Endothelial cell of umbilical vein (primary cell): ENCODE measurements around the gene CD81. TPM values are rescaled to one million over a fixed set of nuclear protein-coding genes. Genes with fewer than 3 reads are reported as not detected.

ENCODE experiments used
- BruUV-seq: library from RNA; stranded (reverse); fragments of 400-500 nt; replicated peaks from 2 replicates; lab custom pipeline; 2021; lab: Mats Ljungman, UMichigan
- CTCF ChIA-PET: fragments of 300-600, 350-600 bp; sonication (Branson Sonifier 250); formaldehyde crosslinking; loops from one replicate; lab custom pipeline; 2021; ENCODE audit warnings: antibody characterized with exemption, inconsistent platforms; lab: Charles Lee
- POLR2A ChIA-PET: fragments of 300-600, 350-600 bp; sonication (Branson Sonifier 250); formaldehyde crosslinking; loops from one replicate; lab custom pipeline; 2021; ENCODE audit warnings: antibody characterized with exemption, inconsistent platforms; lab: Charles Lee
- DNase-seq: peaks from one replicate; pipeline ENCODE4 v3.0.0-alpha.2; 2011; ENCODE audit warnings: low read depth, low spot score
- FAIRE-seq: peaks from 2 replicates; lab custom pipeline; 2011; peaks lifted over from hg19 to GRCh38; lab: Jason Lieb, UNC
- H2AFZ ChIP-seq: 2 replicates; pipeline ENCODE4 v1.6.0; 2012; ENCODE audit warnings: low read depth, low read length, control low read depth, inconsistent platforms
- H3K27ac ChIP-seq: 2 replicates; pipeline ENCODE4 v1.5.1; 2011; ENCODE audit warnings: low read depth, mild to moderate bottlenecking, control low read depth, low read length, moderate library complexity; ENCODE audit not compliant: insufficient read depth
- H3K27me3 ChIP-seq, 2 experiments: 2 replicates each; pipeline versions ENCODE4 v1.6.0 to v1.6.1; 2011; ENCODE audit warnings: low read length in 2 of 2, mixed read lengths in 1 of 2; ENCODE audit not compliant: control insufficient read depth in 2 of 2, insufficient read depth in 2 of 2
- H3K36me3 ChIP-seq, 2 experiments: 2 replicates in 1 of 2; 3 replicates in 1 of 2; pipeline ENCODE4 v1.5.1; 2011; ENCODE audit warnings: low read length in 2 of 2, mild to moderate bottlenecking in 1 of 2, moderate library complexity in 1 of 2; ENCODE audit not compliant: control insufficient read depth in 2 of 2, insufficient read depth in 2 of 2; ENCODE audit errors: extremely low read depth in 1 of 2
- H3K4me1 ChIP-seq: 3 replicates; pipeline ENCODE4 v1.5.1; 2011; ENCODE audit warnings: mild to moderate bottlenecking, low read length; ENCODE audit not compliant: control insufficient read depth, insufficient read depth; ENCODE audit errors: extremely low read depth
- H3K4me2 ChIP-seq: 2 replicates; pipeline ENCODE4 v1.6.1; 2011; ENCODE audit warnings: low read length, control low read depth, mixed read lengths; ENCODE audit not compliant: insufficient read depth
- H3K4me3 ChIP-seq, 3 experiments: fragments of 200-600 bp in 1 of 3; sonication (generic), shearing (Covaris generic) in 1 of 3; replicated peaks in 1 of 3; 2 replicates each; pipeline ENCODE4 v1.5.1; 2011 to 2016; ENCODE audit warnings: control low read depth in 3 of 3, low read length in 3 of 3, mild to moderate bottlenecking in 2 of 3, inconsistent platforms in 1 of 3, low read depth in 1 of 3, moderate library complexity in 1 of 3; ENCODE audit not compliant: insufficient read depth in 1 of 3
- H3K79me2 ChIP-seq: 2 replicates; pipeline ENCODE4 v1.6.0; 2012; ENCODE audit warnings: low read length, inconsistent platforms; ENCODE audit not compliant: control insufficient read depth, insufficient read depth
- H3K9ac ChIP-seq: replicated peaks from 2 replicates; pipeline ENCODE3; 2011; ENCODE audit warnings: low read length, control low read depth; ENCODE audit not compliant: insufficient read depth; ENCODE audit errors: extremely low read depth
- H3K9me1 ChIP-seq: replicated peaks from 3 replicates; pipeline ENCODE4 v1.6.0; 2011; ENCODE audit warnings: mild to moderate bottlenecking, low read length; ENCODE audit not compliant: control insufficient read depth, insufficient read depth; ENCODE audit errors: extremely low read depth
- H3K9me3 ChIP-seq: replicated peaks from 2 replicates; pipeline ENCODE4 v1.5.1; 2012; ENCODE audit warnings: low read length, inconsistent platforms; ENCODE audit not compliant: control insufficient read depth, insufficient read depth
- H4K20me1 ChIP-seq: replicated peaks from 2 replicates; pipeline ENCODE3; 2011; ENCODE audit warnings: mild to moderate bottlenecking, low read length; ENCODE audit not compliant: control insufficient read depth, insufficient read depth; ENCODE audit errors: extremely low read depth
- EZH2 ChIP-seq: IDR thresholded peaks from 2 replicates; pipeline ENCODE4 v1.6.1; 2012; ENCODE audit warnings: borderline replicate concordance, low read depth, mild to moderate bottlenecking, moderate library complexity, low read length, inconsistent platforms; ENCODE audit not compliant: severe bottlenecking
- FOS ChIP-seq: IDR thresholded peaks from 2 replicates; pipeline ENCODE4 v1.6.1; 2011; ENCODE audit warnings: mild to moderate bottlenecking, low read length, moderate library complexity, borderline replicate concordance; ENCODE audit not compliant: insufficient read depth
- GATA2 ChIP-seq: IDR thresholded peaks from 2 replicates; pipeline ENCODE4 v1.7.0; 2011; ENCODE audit warnings: low read depth, mild to moderate bottlenecking, moderate library complexity, mixed read lengths, low read length; ENCODE audit not compliant: insufficient read length, insufficient read depth
- JUN ChIP-seq: IDR thresholded peaks from 2 replicates; pipeline ENCODE4 v1.6.1; 2011; ENCODE audit warnings: borderline replicate concordance, low read depth; ENCODE audit not compliant: insufficient read length, insufficient read depth
- MAX ChIP-seq: IDR thresholded peaks from 2 replicates; pipeline ENCODE4 v1.6.1; 2011; ENCODE audit not compliant: insufficient read depth, insufficient read length
- MYC ChIP-seq: IDR thresholded peaks from one replicate; pipeline ENCODE4 v1.6.1; 2011; ENCODE audit warnings: mild to moderate bottlenecking, low read depth, low read length
- POLR2A ChIP-seq: IDR thresholded peaks from 2 replicates; pipeline ENCODE4 v1.6.1; 2012; ENCODE audit warnings: low read depth, mild to moderate bottlenecking, control low read depth, low read length
- POLR2AphosphoS5 ChIP-seq: IDR thresholded peaks from 2 replicates; pipeline ENCODE4 v1.6.1; 2012; ENCODE audit warnings: low read depth, mild to moderate bottlenecking, control low read depth, low read length, moderate library complexity; ENCODE audit not compliant: insufficient read depth
- dilution Hi-C: fragments of 300-500 bp; cut with MboI; formaldehyde crosslinking; loops from one replicate; pipeline ENCODE4 v1.15.0; 2019; ENCODE audit warnings: low sequenced_read_pairs; ENCODE audit not compliant: extremely low pct_ligation_motif_present
- intact Hi-C: fragments of 100-400 bp; cut with micrococcal nuclease; formaldehyde crosslinking; loops from one replicate; pipeline ENCODE4 v1.10.0; 2022
- polyA plus RNA-seq, 4 experiments: library from polyadenylated mRNA; depleted of rRNA in 3 of 4; stranded (reverse) in 3 of 4; unstranded in 1 of 4; fragments of >200 nt; gene quantifications; 2 replicates each; pipeline versions ENCODE4 v1.2.1 to v1.2.3, GENCODE V29; 2011 to 2012; ENCODE audit warnings: missing spikeins in 1 of 4
- total RNA-seq: library from RNA; stranded (reverse); gene quantifications from 2 replicates; pipeline ENCODE4 v1.2.3, GENCODE V29; 2021
- TF ChIP-seq, protein P1 (sequence below), 2 donors: IDR thresholded peaks; 1 replicate in 1 of 2; 2 replicates in 1 of 2; pipeline ENCODE4 v1.5.1; 2011; ENCODE audit warnings: low read length in 2 of 2, mild to moderate bottlenecking in 2 of 2, moderate library complexity in 2 of 2, control low read depth in 1 of 2, inconsistent platforms in 1 of 2, low read depth in 1 of 2; ENCODE audit not compliant: insufficient read depth in 1 of 2; ENCODE audit errors: extremely low read depth in 1 of 2

CD81 gene
- total and polyA plus RNA-seq, 2 donors (not counting 3 experiments of a cell fraction or from before 2014, with no cell fraction given) = 409 to 802 TPM

GRCh38 chr11:2441171-2441570, 64.1 kb downstream of the CD81 start:
- intact Hi-C loops (no loop called here), dilution Hi-C loops (no loop called here)
- H3K79me2 ChIP-seq = no peaks in the 10 kb centered on the region
- ChIA-PET POLR2A (no interaction called here), CTCF (interaction anchor here (1.0 to 2.1 kb wide), 4 partner anchors 10 to 90 kb away, joined by 3 to 6 read pairs (median 4); no protein-coding TSS in a partner anchor)
- H3K4me3 ChIP-seq = no peak overlapping the region
- H3K9me1 ChIP-seq = no peaks in the 10 kb centered on the region
- H2AFZ ChIP-seq = no peak overlapping the region
- H3K4me1 ChIP-seq = no peaks in the 10 kb centered on the region
- no peaks in the 10 kb centered on the region for H4K20me1 ChIP-seq
- BruUV-seq = no TSS peak
- no peak for FAIRE-seq
- H3K27ac ChIP-seq = no peak overlapping the region
- peaks cover 9 to 11% of the 10 kb centered on the region in 2 experiments for H3K27me3 ChIP-seq
- no peak overlapping the region for H3K9ac ChIP-seq
- TF ChIP-seq EZH2 (no peak), POLR2A (no peak), MYC (no peak), GATA2 (no peak), FOS (no peak), JUN (no peak), MAX (no peak), POLR2AphosphoS5 (no peak)
- TF ChIP-seq, protein P1, sequence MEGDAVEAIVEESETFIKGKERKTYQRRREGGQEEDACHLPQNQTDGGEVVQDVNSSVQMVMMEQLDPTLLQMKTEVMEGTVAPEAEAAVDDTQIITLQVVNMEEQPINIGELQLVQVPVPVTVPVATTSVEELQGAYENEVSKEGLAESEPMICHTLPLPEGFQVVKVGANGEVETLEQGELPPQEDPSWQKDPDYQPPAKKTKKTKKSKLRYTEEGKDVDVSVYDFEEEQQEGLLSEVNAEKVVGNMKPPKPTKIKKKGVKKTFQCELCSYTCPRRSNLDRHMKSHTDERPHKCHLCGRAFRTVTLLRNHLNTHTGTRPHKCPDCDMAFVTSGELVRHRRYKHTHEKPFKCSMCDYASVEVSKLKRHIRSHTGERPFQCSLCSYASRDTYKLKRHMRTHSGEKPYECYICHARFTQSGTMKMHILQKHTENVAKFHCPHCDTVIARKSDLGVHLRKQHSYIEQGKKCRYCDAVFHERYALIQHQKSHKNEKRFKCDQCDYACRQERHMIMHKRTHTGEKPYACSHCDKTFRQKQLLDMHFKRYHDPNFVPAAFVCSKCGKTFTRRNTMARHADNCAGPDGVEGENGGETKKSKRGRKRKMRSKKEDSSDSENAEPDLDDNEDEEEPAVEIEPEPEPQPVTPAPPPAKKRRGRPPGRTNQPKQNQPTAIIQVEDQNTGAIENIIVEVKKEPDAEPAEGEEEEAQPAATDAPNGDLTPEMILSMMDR (IDR thresholded peaks at IDR 0.05; ENCODE audit: extremely low read depth in 1 of 2, insufficient read depth in 1 of 2, low read depth in 1 of 2, low read length in 2 of 2) = no peak
- H3K36me3 ChIP-seq = no peaks in the 10 kb centered on the region
- H3K4me2 ChIP-seq = no peak overlapping the region
- H3K9me3 ChIP-seq = no peaks in the 10 kb centered on the region
- no peak for DNase-seq
